ENCODE data around the gene IL17A. TPM values are rescaled to one million over a fixed set of nuclear protein-coding genes. Genes with fewer than 3 reads are reported as not detected.

IL17A gene
- total RNA-seq, 4 donors from 2014 or later = not detected

DNA sequence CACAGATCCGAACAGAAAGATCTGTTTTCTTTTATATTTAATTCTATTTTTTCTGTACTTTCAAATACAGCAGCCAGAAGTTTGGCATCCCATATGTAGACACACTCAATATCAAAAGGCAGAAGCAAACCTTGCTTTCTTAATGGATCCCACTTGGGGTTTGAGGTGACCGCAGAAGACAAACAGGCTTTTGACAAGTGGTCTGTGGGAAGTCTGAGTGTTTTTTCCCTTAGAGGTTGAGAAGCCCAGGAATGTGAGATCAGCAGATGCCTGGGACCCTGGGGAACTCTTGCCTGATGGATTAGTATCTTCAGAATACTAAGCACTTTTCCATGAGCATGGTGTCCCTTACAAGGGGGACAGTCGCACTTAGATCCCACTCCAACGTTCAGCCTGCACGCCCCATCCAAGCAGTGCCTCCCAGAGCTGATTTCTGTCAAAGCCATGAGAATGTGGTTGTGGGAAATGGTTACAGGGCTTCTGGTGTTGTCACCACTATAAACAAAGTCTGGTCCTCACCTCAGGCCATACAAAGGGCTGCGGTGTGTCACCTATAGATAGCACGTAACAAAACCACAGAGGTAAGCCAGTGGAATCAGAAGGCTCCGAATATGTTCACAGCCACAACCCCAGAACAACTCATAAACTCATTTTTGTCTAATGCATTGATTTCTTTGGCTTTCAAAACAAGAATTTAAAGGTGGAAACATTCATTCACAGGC lies 45.4 kb downstream of the IL17A start:
- Histone ChIP-seq H3K27me3 (peaks cover 0 to under 1% (median 0%) of the 10 kb centered on the region in 4 donors), H3K27ac (replicated peaks in 1 of 4) (no peak overlapping the region), H3K9me3 (no peaks in the 10 kb centered on the region), H3K4me1 (peaks cover 0 to 6% (median 3%) of the 10 kb centered on the region in 4 donors), H3K36me3 (no peaks in the 10 kb centered on the region), H3K4me3 (no peak overlapping the region)
- WGBS = 94% methylated on average over 6 of the region's 8 CpGs
- intact Hi-C loops (cut with DNase I) = no loop called here
- no peak for TF ChIP-seq POLR2A (IDR thresholded peaks at IDR 0.05; ENCODE audit: low read depth)
- TF ChIP-seq, protein P1, sequence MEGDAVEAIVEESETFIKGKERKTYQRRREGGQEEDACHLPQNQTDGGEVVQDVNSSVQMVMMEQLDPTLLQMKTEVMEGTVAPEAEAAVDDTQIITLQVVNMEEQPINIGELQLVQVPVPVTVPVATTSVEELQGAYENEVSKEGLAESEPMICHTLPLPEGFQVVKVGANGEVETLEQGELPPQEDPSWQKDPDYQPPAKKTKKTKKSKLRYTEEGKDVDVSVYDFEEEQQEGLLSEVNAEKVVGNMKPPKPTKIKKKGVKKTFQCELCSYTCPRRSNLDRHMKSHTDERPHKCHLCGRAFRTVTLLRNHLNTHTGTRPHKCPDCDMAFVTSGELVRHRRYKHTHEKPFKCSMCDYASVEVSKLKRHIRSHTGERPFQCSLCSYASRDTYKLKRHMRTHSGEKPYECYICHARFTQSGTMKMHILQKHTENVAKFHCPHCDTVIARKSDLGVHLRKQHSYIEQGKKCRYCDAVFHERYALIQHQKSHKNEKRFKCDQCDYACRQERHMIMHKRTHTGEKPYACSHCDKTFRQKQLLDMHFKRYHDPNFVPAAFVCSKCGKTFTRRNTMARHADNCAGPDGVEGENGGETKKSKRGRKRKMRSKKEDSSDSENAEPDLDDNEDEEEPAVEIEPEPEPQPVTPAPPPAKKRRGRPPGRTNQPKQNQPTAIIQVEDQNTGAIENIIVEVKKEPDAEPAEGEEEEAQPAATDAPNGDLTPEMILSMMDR (IDR thresholded peaks at IDR 0.05) = no peak
- no peak for TF ChIP-seq EP300 (IDR thresholded peaks at IDR 0.05)
- TF ChIP-seq POLR2AphosphoS5 (IDR thresholded peaks at IDR 0.05) = no peak
- no peak for DNase-seq (ENCODE audit: extremely low spot score)

DNA sequence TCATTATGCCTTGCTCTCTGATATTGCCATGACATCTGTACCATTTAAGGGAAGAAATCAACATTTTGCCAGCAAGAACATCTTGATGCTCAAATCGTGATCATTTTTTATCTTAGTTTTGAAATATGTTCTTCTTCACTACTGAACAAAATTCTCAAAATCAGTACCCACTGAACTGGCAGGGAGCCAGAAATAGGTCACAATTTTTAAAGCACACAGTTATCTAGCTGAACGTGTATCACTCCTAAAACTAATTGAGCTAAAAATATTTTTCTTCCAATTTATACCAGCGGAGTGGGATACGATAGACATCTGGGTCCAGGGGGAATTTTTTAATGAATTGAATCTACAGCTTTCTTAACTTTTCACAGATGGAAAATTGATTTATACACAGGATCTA lies 46.8 kb downstream of the IL17A start:
- no peak overlapping the region for H3K27ac ChIP-seq (replicated peaks in 1 of 4)
- no peak overlapping the region for H3K4me3 ChIP-seq
- H3K9me3 ChIP-seq = no peaks in the 10 kb centered on the region
- DNase-seq (ENCODE audit: extremely low spot score) = no peak
- no peaks in the 10 kb centered on the region for H3K36me3 ChIP-seq
- WGBS = 65% methylated on average over 4 of the region's 4 CpGs
- intact Hi-C loops (cut with DNase I) = no loop called here
- TF ChIP-seq POLR2AphosphoS5 (IDR thresholded peaks at IDR 0.05) = no peak
- TF ChIP-seq, protein P1 (IDR thresholded peaks at IDR 0.05) = no peak
- no peak for TF ChIP-seq POLR2A (IDR thresholded peaks at IDR 0.05; ENCODE audit: low read depth)
- TF ChIP-seq EP300 (IDR thresholded peaks at IDR 0.05) = no peak
- peaks cover 0 to 6% (median 3%) of the 10 kb centered on the region in 4 donors for H3K4me1 ChIP-seq
- peaks cover 0 to 6% (median 0%) of the 10 kb centered on the region in 4 donors for H3K27me3 ChIP-seq

DNA sequence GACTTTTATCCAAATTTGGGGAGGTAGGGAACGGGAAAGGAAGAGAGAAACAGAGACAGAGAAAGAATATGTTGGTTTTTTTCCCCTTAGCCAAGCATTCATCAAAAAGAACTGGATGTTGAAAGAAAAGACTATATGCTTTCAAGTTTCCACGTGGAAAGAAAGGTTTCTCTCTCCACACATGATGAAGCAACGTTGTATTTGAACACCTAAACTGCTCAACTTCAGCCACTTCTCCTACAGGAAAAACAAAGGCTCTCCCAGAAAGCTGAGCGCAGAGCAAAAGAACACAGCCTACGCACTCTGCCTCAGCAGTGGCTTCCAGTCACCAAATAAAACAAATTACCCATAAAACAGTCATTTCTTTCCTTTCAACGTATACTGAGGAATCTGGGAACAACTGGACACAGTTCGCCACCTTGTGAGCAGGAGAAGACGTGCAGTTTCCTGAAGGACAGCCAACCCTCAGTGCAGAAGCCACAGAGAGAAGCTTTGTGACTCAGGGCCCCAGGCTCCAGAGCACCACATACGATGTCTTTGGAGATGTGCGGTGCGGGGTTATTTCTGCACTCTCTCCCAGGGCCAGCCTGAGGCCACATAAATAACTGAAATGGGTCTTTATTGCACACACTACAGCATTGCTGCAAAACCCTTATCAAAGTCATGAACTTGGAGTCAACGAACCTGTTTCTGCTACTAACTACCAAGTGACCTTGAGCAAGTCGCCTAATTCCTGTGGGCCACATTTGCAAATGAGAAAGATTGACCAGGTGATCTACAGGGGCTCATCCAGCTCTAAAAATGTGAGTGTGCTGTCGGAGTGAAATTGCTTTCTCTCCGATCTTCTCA lies 48.0 kb downstream of the IL17A start:
- no peaks in the 10 kb centered on the region for H3K9me3 ChIP-seq
- no peak overlapping the region for H3K4me3 ChIP-seq
- H3K27ac ChIP-seq (replicated peaks in 1 of 4) = no peak overlapping the region
- peaks cover 0 to 6% (median 0%) of the 10 kb centered on the region in 4 donors for H3K27me3 ChIP-seq
- no peaks in the 10 kb centered on the region for H3K36me3 ChIP-seq
- WGBS = 43% methylated on average over 15 of the region's 15 CpGs
- TF ChIP-seq, protein P1 (IDR thresholded peaks at IDR 0.05) = peak; percentile 44 to 62 (median 50)
- TF ChIP-seq EP300 (IDR thresholded peaks at IDR 0.05) = no peak
- intact Hi-C loops (cut with DNase I) = no loop called here
- peaks cover 0 to 6% (median 3%) of the 10 kb centered on the region in 4 donors for H3K4me1 ChIP-seq
- no peak for DNase-seq (ENCODE audit: extremely low spot score)

Small RNAs within 50 kb of the gene (small RNA-seq; reads per million reads assigned to genes)
- 0 to 0.19 (median 0) reads per million in 3 donors for gene MIR133B
- gene MIR206 = 0 reads per million in 3 donors

Other genes with a start within 250 kb of the IL17A start
- under 1 TPM in 1 of 4 donors, not detected in 3; under 0.01 TPM for gene PKHD1, start 98.8 kb upstream of the IL17A start, total RNA-seq
- gene IL17F, start 58.1 kb downstream of the IL17A start, total RNA-seq = not detected
- gene MCM3, start 98.4 kb downstream of the IL17A start, total RNA-seq = 10 to 100 TPM; 32.4 to 42.6 (median 41.1) TPM
- gene PAQR8, start 175.8 kb downstream of the IL17A start, total RNA-seq = 10 to 100 TPM; 11.1 to 32.5 (median 14.2) TPM
- gene EFHC1, start 234.0 kb downstream of the IL17A start, total RNA-seq = 10 to 100 TPM in 2 of 4 donors, 1 to 10 TPM in 2; 7.5 to 21.2 (median 10.2) TPM

Measured in esophagus muscularis mucosa (tissue), 4 donors.